Gastroesophageal sphincter (tissue), 3 donors: Measurements from ENCODE around the gene KLHDC7B.

Experiments
- CTCF ChIP-seq, 4 experiments: fragments of 200-600 bp in 2 of 4; fragments of 450-650 bp in 2 of 4; sonication (generic) in 1 of 4; IDR thresholded peaks; one replicate each; pipeline ENCODE4 v1.5.1; 2017 to 2019; ENCODE audit warnings: antibody characterized with exemption in 4 of 4, mild to moderate bottlenecking in 2 of 4, moderate library complexity in 2 of 4
- POLR2A ChIP-seq, 2 donors: fragments of 450-650 bp; IDR thresholded peaks; one replicate each; pipeline ENCODE4 v1.6.1; 2017; ENCODE audit warnings: antibody characterized with exemption in 2 of 2, mild to moderate bottlenecking in 2 of 2, moderate library complexity in 1 of 2
- POLR2AphosphoS5 ChIP-seq: sonication (generic); formaldehyde crosslinking; IDR thresholded peaks from one replicate; pipeline ENCODE4 v1.6.1; 2017; ENCODE audit warnings: antibody characterized with exemption

DNA sequence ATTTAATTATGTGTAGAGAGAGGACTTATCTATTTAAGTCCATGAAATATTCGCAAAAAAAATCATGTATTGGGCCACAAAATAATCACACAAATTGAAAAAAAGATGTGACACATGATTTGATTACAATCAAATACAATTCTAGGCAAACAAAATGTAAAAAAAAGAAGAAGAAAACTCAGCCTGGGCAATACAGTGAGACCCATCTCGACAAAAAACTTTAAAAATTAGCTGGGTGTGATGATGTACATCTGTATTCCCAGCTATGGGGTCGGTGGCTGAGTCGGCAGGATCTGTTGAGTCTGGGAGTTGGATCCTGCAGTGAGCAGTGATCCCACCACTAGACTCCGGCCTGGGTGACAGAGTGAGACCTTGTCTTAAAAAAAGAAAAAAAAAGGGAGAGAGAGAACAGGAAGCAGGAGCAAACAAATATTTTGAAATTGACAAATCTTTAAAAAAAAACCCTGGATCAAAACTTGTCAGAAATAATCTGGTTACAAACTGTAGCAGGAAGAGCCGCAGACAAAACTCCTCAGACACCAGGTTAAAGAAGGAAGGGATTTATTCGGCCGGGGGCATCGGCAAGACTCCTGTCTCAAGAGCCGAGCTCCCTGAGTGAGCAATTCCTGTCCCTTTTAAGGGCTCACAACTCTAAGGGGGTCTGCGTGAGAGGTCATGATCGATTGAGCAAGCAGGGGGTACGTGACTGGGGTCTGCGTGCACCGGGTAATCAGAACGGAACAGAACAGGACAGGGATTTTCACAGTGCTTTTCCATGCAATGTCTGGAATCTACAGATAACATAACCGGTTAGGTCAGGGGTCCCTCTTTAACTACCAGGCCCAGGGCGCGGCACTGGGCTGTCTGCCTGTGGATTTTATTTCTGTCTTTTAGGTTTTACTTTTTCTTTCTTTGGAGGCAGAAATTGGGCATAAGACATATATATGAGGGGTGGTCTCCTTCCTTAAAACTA lies 12.6 kb upstream of the KLHDC7B start:
- no peak for TF ChIP-seq POLR2A (IDR thresholded peaks at IDR 0.05)
- no peak for TF ChIP-seq POLR2AphosphoS5
- TF ChIP-seq CTCF (IDR thresholded peaks at IDR 0.05): no peak
